CD14-positive monocyte (primary cell): ENCODE measurements around the gene APOD. TPM values are rescaled to one million over a fixed set of nuclear protein-coding genes. Genes with fewer than 3 reads are reported as not detected.

Source experiments
- DNase-seq, 3 donors: peaks; one replicate each; pipeline ENCODE4 v3.0.0-alpha.2; 2011 to 2022
- H2AFZ ChIP-seq: 2 replicates; pipeline ENCODE4 v1.6.0; 2012; ENCODE audit warnings: mild to moderate bottlenecking, low read depth, low read length, inconsistent platforms; ENCODE audit not compliant: insufficient read depth, poor library complexity, severe bottlenecking
- H3K27ac ChIP-seq, 2 donors: 1 replicate in 1 of 2; 2 replicates in 1 of 2; pipeline ENCODE4 v1.5.1; 2012 to 2013; ENCODE audit warnings: low read length in 2 of 2, control low read depth in 1 of 2, inconsistent platforms in 1 of 2, low read depth in 1 of 2, mild to moderate bottlenecking in 1 of 2
- H3K27me3 ChIP-seq, 2 donors: one replicate each; pipeline versions ENCODE4 v1.6.0 to v1.6.1; 2011 to 2013; ENCODE audit warnings: low read length in 2 of 2; ENCODE audit not compliant: control insufficient read depth in 2 of 2, insufficient read depth in 2 of 2
- H3K36me3 ChIP-seq, 2 donors: replicated peaks in 1 of 2; 1 replicate in 1 of 2; 2 replicates in 1 of 2; pipeline versions ENCODE4 v1.5.1 to v1.6.1; 2012 to 2013; ENCODE audit warnings: low read length in 2 of 2, control low read depth in 1 of 2, inconsistent platforms in 1 of 2, mild to moderate bottlenecking in 1 of 2; ENCODE audit not compliant: insufficient read depth in 2 of 2, control insufficient read depth in 1 of 2
- H3K4me1 ChIP-seq, 2 donors: 1 replicate in 1 of 2; 2 replicates in 1 of 2; pipeline versions ENCODE4 v1.5.1 to v1.6.1; 2012 to 2013; ENCODE audit warnings: low read length in 2 of 2, control low read depth in 1 of 2, inconsistent platforms in 1 of 2, mild to moderate bottlenecking in 1 of 2, moderate library complexity in 1 of 2; ENCODE audit not compliant: insufficient read depth in 2 of 2, control insufficient read depth in 1 of 2
- H3K4me2 ChIP-seq: replicated peaks from 2 replicates; pipeline ENCODE3; 2012; ENCODE audit warnings: low read length, moderate library complexity, mild to moderate bottlenecking; ENCODE audit not compliant: poor library complexity, severe bottlenecking; ENCODE audit errors: extremely low read depth
- H3K4me3 ChIP-seq, 3 experiments: fragments of 200-600 bp in 1 of 3; sonication (generic) in 1 of 3; replicated peaks in 1 of 3; 1 replicate in 2 of 3; 2 replicates in 1 of 3; pipeline ENCODE4 v1.5.1; 2011 to 2013; ENCODE audit warnings: low read length in 3 of 3, mild to moderate bottlenecking in 3 of 3, control low read depth in 2 of 3, low read depth in 2 of 3, inconsistent platforms in 1 of 3, moderate library complexity in 1 of 3
- H3K79me2 ChIP-seq: 2 replicates; pipeline ENCODE4 v1.6.0; 2012; ENCODE audit warnings: mild to moderate bottlenecking, control low read depth, inconsistent platforms, low read length, moderate library complexity; ENCODE audit not compliant: insufficient read depth
- H3K9ac ChIP-seq: 2 replicates; pipeline ENCODE4 v1.6.0; 2017; ENCODE audit warnings: low read length, mild to moderate bottlenecking; ENCODE audit not compliant: insufficient read depth, poor library complexity, severe bottlenecking
- H3K9me3 ChIP-seq, 2 donors: replicated peaks in 1 of 2; 1 replicate in 1 of 2; 2 replicates in 1 of 2; pipeline versions ENCODE4 v1.5.1 to v1.6.1; 2012 to 2013; ENCODE audit warnings: low read length in 2 of 2, control low read depth in 1 of 2; ENCODE audit not compliant: control insufficient read depth in 1 of 2, insufficient read depth in 1 of 2
- H4K20me1 ChIP-seq: 2 replicates; pipeline ENCODE4 v1.6.0; 2012; ENCODE audit warnings: mild to moderate bottlenecking, low read length, control low read depth, moderate library complexity; ENCODE audit not compliant: insufficient read depth
- H3K27ac Mint-ChIP-seq, 7 donors: one replicate each; pipeline ENCODE4 v1.8.0; 2020; ENCODE audit warnings: mild to moderate bottlenecking in 7 of 7, mixed read lengths in 7 of 7, moderate library complexity in 6 of 7, inconsistent platforms in 2 of 7
- H3K27me3 Mint-ChIP-seq, 3 donors: one replicate each; pipeline ENCODE4 v1.8.0; 2021 to 2022; ENCODE audit warnings: low read depth in 3 of 3, mild to moderate bottlenecking in 3 of 3, mixed read lengths in 3 of 3, moderate library complexity in 3 of 3, inconsistent platforms in 1 of 3
- H3K36me3 Mint-ChIP-seq, 2 donors: one replicate each; pipeline ENCODE4 v1.8.0; 2020; ENCODE audit warnings: mixed read lengths in 2 of 2, inconsistent platforms in 1 of 2, mild to moderate bottlenecking in 1 of 2
- H3K4me1 Mint-ChIP-seq: one replicate; pipeline ENCODE4 v1.8.0; 2020; ENCODE audit warnings: mild to moderate bottlenecking, mixed read lengths
- H3K4me3 Mint-ChIP-seq, 2 donors: one replicate each; pipeline ENCODE4 v1.8.0; 2020; ENCODE audit warnings: mild to moderate bottlenecking in 2 of 2, mixed read lengths in 2 of 2, moderate library complexity in 1 of 2
- H3K9me3 Mint-ChIP-seq, 7 donors: one replicate each; pipeline ENCODE4 v1.8.0; 2020 to 2022; ENCODE audit warnings: mixed read lengths in 7 of 7, mild to moderate bottlenecking in 6 of 7, moderate library complexity in 6 of 7, inconsistent platforms in 2 of 7
- WGBS: methylation state at CpG from one replicate; pipeline ENCODE4 v1.1.5; 2013; ENCODE audit warnings: missing lambda C conversion rate; ENCODE audit not compliant: insufficient coverage; 5-methylcytosine and 5-hydroxymethylcytosine counted together
- intact Hi-C, 2 donors: fragments of 100-400 bp; cut with micrococcal nuclease; formaldehyde crosslinking; loops; one replicate each; pipeline versions ENCODE4 v1.15.0 to v1.15.1; 2023
- polyA plus RNA-seq, 3 donors: library from polyadenylated mRNA; depleted of rRNA in 1 of 3; unstranded in 2 of 3; stranded (reverse) in 1 of 3; fragments of 300-500 nt in 2 of 3; fragments of >200 nt in 1 of 3; fragmentation: Illumina TruSeq in 2 of 3; gene quantifications; 1 replicate in 2 of 3; 2 replicates in 1 of 3; pipeline ENCODE4 v1.2.3, GENCODE V29; 2012 to 2021
- TF ChIP-seq, protein P1 (sequence below): fragments of 200-600 bp; IDR thresholded peaks from one replicate; pipeline ENCODE4 v1.8.0; 2022; ENCODE audit warnings: antibody characterized with exemption, mild to moderate bottlenecking

Gene APOD
- polyA plus RNA-seq, 3 donors, result not detected

DNA sequence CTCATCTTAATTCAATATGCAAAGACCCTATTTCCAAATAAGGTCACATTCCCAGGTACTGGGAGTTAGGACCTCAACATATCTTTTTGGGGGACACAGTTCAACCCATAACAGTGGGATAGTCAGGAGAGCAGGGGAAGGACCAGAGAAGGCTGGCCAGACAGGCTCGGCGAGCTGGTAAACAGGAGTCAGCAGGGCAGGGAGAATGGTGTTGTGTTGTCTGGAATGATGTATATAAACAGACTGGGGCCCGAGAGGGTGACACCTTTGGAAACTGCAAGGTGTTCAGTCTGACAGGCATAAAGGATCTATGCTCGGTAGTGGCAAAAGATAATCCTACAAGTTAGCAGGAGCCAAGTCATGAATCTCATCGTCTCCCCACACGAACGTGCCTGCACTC is 30.5 kb downstream of the APOD start:
- no peak overlapping the region for H3K27ac ChIP-seq
- H3K27ac Mint-ChIP-seq, result no peak overlapping the region

DNA sequence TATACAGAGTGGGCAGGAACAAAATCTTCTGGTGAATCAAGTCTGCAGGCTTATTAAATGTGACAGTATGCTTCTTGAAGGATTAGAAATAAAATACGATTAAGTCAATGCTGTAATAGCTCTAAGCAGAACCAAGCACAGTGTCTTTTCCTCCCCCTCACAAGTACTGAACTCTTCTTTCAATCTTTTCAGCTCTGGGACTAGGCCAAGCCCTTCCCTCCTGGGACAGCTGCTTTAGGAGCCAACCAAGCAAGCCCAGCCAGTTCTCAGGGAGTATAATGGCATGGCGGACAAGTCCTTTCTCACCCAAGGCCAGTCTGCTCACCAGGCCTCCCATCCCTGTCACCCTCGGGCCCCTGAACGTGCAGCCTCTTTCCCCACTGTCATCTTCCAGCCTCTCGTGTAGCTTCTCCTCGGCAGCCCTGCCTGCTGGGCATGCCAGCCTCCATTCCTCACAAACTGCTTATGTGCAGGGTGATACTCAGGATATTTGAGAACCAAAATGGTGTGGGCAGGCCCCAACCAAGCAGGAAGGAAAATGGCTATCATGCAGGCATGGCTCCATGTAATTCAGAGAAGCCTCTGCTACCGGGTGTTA is 32.3 kb downstream of the APOD start:
- Mint-ChIP-seq H3K36me3 (no peaks in the 10 kb centered on the region), H3K27me3 (peaks cover 13 to 29% (median 14%) of the 10 kb centered on the region in 3 donors), H3K4me3 (no peak overlapping the region), H3K4me1 (peaks cover 16% of the 10 kb centered on the region), H3K27ac (no peak overlapping the region), H3K9me3 (peaks cover 0 to 3% (median 0%) of the 10 kb centered on the region in 7 donors)
- Histone ChIP-seq H3K36me3 (no peaks in the 10 kb centered on the region), H3K79me2 (no peaks in the 10 kb centered on the region), H3K4me3 (no peak overlapping the region), H4K20me1 (no peaks in the 10 kb centered on the region), H3K4me1 (no peaks in the 10 kb centered on the region), H3K27me3 (peaks cover 0 to 2% of the 10 kb centered on the region in 2 donors), H3K27ac (no peak overlapping the region), H3K9me3 (no peaks in the 10 kb centered on the region), H3K4me2 (no peak overlapping the region), H3K9ac (no peak overlapping the region), H2AFZ (no peak overlapping the region)
- no peak for DNase-seq
- intact Hi-C loops, result no loop called here
- TF ChIP-seq, protein P1, sequence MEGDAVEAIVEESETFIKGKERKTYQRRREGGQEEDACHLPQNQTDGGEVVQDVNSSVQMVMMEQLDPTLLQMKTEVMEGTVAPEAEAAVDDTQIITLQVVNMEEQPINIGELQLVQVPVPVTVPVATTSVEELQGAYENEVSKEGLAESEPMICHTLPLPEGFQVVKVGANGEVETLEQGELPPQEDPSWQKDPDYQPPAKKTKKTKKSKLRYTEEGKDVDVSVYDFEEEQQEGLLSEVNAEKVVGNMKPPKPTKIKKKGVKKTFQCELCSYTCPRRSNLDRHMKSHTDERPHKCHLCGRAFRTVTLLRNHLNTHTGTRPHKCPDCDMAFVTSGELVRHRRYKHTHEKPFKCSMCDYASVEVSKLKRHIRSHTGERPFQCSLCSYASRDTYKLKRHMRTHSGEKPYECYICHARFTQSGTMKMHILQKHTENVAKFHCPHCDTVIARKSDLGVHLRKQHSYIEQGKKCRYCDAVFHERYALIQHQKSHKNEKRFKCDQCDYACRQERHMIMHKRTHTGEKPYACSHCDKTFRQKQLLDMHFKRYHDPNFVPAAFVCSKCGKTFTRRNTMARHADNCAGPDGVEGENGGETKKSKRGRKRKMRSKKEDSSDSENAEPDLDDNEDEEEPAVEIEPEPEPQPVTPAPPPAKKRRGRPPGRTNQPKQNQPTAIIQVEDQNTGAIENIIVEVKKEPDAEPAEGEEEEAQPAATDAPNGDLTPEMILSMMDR, result no peak
- WGBS, result 100% methylated on average over 4 of the region's 7 CpGs

More for the DNA sequence above, 30.5 kb downstream of the APOD start:
- Histone ChIP-seq H3K27me3 (peaks cover 0 to 2% of the 10 kb centered on the region in 2 donors), H3K9me3 (no peaks in the 10 kb centered on the region), H3K4me2 (no peak overlapping the region), H3K4me1 (no peaks in the 10 kb centered on the region), H2AFZ (no peak overlapping the region), H3K9ac (no peak overlapping the region), H4K20me1 (no peaks in the 10 kb centered on the region), H3K79me2 (no peaks in the 10 kb centered on the region), H3K4me3 (no peak overlapping the region), H3K36me3 (no peaks in the 10 kb centered on the region)
- intact Hi-C loops, result no loop called here
- Mint-ChIP-seq H3K27me3 (peaks cover 15 to 32% (median 17%) of the 10 kb centered on the region in 3 donors), H3K4me1 (peaks cover 13% of the 10 kb centered on the region), H3K4me3 (peak overlapping the region in 1 of 2 donors; percentile 28), H3K9me3 (peaks cover 0 to 3% (median 0%) of the 10 kb centered on the region in 7 donors), H3K36me3 (no peaks in the 10 kb centered on the region)
- 81% methylated on average over 7 of the region's 7 CpGs for WGBS
- TF ChIP-seq, protein P1, result no peak
- DNase-seq, result no peak
